Suprapubic skin (tissue), 4 donors: ENCODE measurements around the gene POLR3G.

Experiments
- EP300 ChIP-seq: sonication (generic); formaldehyde crosslinking; IDR thresholded peaks from one replicate; pipeline ENCODE4 v1.6.1; 2017; ENCODE audit warnings: antibody characterized with exemption
- POLR2A ChIP-seq, 2 donors: fragments of 450-650 bp; IDR thresholded peaks; one replicate each; pipeline ENCODE4 v1.6.1; 2017; ENCODE audit warnings: antibody characterized with exemption in 2 of 2, mild to moderate bottlenecking in 2 of 2, moderate library complexity in 2 of 2
- POLR2AphosphoS5 ChIP-seq, 3 donors: sonication (generic); formaldehyde crosslinking; IDR thresholded peaks; one replicate each; pipeline ENCODE4 v1.6.1; 2017; ENCODE audit warnings: antibody characterized with exemption in 3 of 3
- TF ChIP-seq, protein P1 (sequence below), 2 donors: fragments of 200-600 bp in 1 of 2; fragments of 450-650 bp in 1 of 2; sonication (generic) in 1 of 2; IDR thresholded peaks; one replicate each; pipeline ENCODE4 v1.5.1; 2016 to 2019; ENCODE audit warnings: antibody characterized with exemption in 2 of 2, mild to moderate bottlenecking in 1 of 2, moderate library complexity in 1 of 2

DNA sequence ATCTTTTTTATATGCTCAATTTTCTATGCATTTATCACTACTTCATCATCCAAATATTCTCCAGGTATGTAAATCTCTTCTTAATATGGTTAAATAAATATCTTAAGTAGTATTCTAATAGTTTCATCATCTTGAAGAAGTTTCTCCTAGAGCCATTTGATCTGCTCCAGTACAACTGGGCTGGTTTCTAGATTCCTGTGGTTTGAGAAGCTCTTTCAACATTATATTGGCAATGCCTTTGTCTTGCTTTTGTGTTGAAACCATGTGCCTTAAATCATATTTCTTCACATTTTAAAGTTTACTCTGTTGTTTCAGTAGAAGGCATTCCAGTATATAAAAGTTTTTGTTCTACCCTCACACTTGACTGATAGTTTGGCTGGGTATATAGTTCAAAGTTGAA, 27.7 kb upstream of the POLR3G start:
- TF ChIP-seq, protein P1, sequence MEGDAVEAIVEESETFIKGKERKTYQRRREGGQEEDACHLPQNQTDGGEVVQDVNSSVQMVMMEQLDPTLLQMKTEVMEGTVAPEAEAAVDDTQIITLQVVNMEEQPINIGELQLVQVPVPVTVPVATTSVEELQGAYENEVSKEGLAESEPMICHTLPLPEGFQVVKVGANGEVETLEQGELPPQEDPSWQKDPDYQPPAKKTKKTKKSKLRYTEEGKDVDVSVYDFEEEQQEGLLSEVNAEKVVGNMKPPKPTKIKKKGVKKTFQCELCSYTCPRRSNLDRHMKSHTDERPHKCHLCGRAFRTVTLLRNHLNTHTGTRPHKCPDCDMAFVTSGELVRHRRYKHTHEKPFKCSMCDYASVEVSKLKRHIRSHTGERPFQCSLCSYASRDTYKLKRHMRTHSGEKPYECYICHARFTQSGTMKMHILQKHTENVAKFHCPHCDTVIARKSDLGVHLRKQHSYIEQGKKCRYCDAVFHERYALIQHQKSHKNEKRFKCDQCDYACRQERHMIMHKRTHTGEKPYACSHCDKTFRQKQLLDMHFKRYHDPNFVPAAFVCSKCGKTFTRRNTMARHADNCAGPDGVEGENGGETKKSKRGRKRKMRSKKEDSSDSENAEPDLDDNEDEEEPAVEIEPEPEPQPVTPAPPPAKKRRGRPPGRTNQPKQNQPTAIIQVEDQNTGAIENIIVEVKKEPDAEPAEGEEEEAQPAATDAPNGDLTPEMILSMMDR (IDR thresholded peaks at IDR 0.05), result no peak
- TF ChIP-seq EP300, result no peak
- no peak for TF ChIP-seq POLR2AphosphoS5 (IDR thresholded peaks at IDR 0.05)
- no peak for TF ChIP-seq POLR2A (IDR thresholded peaks at IDR 0.05)
